ENCODE data around the gene RPS29.

GRCh38 chr14:49550286-49551184, 35.6 kb downstream of the RPS29 start:
- TF ChIP-seq CTCF (IDR thresholded peaks at IDR 0.05): no peak
- no peak for TF ChIP-seq EP300 (IDR thresholded peaks at IDR 0.05)

All from suprapubic skin (tissue), 3 donors.